EL (cell line): ENCODE measurements around the gene GTF2I.
A peak's percentile ranks its signal among the peaks of the same experiment; 100 is the strongest.
"Not testable (repeated sequence)": the region's sequence is repeated elsewhere in the genome, so short reads cannot be mapped to it uniquely, and the experiment has no call there.

Experiments used
- DNase-seq: peaks from one replicate; pipeline ENCODE4 v3.0.0-alpha.2; 2016

GTF2I gene

GRCh38 chr7:74656837-74657691 is 454 bp upstream of the GTF2I start:
- peak; percentile 97 for DNase-seq

DNA sequence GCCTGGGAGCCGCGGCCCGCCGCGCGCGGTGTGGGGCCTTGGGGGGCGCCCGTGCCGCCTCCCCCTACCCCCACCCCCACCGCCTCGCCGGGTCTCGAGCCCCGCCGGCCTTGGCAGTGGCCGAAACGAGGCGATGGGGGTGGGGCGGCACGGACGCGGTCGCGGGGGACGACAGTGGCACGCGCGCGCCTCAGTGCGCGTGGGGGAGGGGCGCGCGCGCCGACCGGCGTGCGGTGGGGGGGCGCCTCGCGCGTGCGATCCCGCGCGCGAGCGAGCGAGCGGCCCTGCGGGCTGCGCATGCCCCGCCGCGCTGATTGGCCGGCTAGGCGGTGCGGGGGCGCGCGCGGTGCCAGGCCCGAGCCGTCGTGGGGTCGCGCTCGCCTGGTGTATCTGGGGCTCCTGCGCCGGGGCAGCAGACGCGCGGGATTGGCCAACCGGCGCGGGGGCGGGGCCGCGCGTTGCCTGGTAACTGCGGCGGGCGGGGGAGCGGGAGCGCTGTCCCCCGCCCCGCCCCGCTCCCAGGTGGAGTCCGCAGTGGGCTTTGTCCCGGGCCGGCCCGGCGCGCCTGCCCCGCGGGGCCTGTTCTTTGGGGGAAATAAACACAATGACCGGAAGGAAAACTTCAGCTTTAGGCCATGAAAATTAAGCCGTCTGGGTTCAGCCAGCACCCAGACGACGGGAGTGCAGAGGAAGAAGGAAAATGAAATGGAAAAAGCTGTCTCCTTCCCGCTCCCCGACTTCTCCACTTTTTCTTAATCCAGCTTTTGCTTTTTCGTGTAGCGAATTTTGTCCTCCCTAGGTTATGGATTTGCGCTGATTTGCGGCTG is 873 bp downstream of the GTF2I start:
- peak; percentile 94 for DNase-seq

DNA sequence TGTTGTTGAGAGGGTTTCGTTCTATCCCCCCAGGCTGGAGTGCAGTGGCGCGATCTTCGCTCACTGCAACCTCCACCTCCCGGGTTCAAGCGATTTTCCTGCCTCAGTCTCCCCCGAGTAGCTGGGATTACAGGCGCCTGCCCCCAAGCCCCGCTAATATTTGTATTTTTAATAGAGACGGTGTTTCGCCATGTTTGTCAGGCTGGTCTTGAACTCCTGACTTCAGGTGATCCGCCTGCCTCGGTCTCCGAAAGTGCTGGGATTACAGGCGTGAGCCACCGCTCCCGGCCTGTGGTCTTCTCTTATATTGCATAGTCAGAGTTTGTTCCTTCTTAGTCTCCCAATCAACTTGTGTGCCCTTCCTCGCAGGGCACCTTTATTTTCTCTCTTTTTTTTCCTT is 2.7 kb downstream of the GTF2I start:
- not testable (repeated sequence) for DNase-seq

DNA sequence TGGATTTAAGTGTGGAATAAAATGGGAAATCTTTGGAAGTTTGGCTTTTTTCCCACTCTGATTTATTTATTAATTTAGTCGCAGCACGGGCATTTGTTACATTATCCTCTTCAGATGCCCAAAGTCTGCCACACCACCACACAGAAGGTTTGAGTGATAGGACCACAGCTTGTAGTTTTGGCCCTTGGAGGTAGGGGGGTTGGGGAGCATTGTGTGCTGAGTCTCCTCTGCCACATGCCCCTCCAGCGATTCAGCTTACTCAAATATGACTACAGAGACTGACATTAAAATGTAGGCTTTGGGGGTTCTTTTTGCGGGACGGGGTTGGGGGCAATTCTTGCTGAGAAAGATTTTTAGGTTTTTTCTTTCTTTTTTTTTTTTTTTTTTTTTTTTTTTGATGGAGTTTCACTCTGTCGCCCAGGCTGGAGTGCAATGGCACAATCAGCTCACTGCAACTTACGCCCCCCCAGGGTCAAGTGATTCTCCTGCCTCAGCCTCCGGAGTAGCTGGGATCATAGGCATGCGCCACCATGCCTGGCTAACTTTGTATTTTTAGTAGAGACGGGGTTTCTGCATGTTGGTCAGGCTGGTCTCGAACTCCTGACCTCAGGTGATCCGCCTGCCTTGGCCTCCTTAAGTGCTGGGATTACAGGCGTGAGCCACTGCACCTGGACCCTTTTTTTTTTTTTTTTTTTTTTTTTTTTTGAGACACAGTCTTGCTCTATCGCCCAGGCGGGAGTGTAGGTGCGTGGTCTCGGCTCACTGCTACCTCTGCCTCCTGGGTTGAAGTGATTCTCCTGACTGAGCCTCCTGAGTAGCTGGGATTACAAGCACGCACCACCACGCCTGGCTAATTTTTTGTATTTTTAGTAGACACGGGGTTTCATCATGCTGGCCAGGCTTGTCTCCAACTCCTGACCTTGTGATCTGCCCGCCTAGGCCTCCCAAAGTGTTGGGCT is 4.6 kb downstream of the GTF2I start:
- peak; percentile 32 for DNase-seq

DNA sequence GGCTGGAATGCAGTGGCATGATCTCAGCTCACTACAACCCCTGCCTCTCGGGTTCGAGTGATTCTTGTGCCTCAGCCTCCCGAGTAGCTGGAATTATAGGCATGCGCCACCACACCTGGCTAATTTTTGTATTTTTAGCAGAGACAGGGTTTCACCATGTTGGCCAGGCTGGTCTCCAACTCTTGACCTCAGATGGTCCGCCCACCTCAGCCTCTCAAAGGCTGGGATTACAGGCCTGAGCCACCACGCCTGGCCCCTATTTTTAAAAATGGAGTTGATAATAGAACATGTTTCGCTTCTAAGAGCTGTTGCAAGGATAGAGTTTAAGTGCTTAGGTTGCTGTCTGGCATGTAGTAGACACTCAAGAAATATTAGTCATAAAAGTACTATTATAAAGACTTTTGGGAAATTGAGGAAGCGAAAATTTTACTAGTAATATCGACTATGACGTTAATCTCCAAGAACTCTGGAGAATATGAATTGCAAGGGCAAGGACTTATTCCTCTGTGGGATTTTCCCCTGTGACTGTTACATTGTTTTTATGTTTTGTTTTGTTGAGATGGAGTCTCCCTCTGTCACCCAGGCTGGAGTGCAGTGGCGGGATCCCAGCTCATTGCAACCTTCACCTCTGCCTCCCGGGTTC is 7.9 kb downstream of the GTF2I start:
- no peak for DNase-seq

DNA sequence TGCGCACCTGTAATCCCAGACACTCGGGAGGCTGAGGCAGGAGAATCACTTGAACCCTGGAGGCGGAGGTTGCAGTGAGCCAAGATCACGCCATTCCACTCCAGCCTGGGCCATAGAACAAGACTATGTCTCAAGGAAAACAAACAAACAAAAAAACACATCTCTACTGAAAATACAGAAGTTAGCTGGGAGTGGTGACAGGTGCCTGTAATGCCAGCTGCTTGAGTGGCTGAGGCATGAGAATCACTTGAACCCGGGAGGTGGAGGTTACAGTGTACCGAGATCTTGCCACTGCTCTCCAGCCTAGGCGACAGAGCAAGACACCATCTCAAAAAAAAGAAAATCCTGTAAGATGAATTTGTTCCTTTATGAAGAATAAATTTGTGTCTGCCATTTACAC is 9.5 kb downstream of the GTF2I start:
- DNase-seq: not testable (repeated sequence)

DNA sequence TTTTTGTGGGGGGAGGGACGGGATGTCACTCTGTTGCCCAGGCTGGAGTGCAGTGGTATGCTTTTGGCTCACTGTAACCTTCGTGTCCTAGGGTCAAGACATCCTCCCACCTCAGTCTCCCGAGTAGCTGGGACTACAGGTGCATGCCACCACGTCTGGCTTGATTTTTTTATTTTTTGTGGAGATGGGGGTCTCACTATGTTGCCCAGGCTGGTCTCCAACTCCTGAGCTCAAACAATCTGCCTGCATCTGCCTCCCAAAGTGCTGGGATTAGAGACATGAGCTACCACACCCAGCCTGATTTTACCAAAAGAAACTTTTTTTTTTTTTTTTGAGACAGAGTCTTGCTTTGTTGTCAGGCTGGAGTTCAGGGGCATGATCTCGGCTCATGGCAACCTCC is 10.0 kb downstream of the GTF2I start:
- DNase-seq: not testable (repeated sequence)

- DNase-seq: no peak
Measured at GRCh38 chr7:74671602-74672001, 14.1 kb downstream of the GTF2I start.

GRCh38 chr7:74672343-74672915 is 14.9 kb downstream of the GTF2I start:
- no peak for DNase-seq

DNA sequence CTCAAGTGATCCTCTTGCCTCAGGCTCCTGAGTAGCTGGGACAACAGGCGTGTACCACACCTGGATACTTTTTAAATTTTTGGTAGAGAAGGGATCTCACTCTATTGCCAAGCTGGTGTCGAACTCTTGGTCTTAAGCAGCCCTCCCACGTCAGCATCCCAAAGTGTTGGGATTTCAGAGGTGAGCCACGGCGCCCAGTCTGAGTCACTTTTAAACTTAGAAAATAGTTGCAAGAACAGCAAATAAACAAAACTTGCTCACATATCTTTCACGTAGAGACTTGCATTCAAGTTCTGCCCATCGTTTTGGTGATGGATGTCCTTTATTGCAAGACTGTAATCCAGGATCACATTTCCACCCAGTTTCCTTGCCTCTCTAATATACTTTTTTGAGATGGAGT is 16.6 kb downstream of the GTF2I start:
- DNase-seq: no peak

- DNase-seq: no peak
Measured at GRCh38 chr7:74682829-74683228, 25.3 kb downstream of the GTF2I start.

DNA sequence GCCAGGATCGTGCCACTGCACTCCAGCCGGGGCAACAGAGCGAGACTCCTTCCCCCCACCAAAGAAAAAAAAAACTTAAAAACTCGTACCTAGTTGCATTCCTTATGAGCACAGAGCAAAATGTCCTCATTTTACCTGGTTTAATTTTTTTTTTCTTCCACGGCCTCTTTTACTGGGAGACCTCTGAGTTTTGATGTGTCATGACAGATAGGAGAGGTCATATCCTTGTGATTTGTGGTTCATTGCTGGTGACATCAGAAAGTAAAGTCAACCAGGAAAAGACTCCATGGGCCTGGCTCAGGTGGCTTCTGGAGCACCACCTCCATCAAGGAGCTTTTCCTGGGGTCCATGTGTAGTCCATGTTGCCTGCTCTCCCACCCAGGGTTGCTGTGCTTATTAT is 26.3 kb downstream of the GTF2I start:
- DNase-seq: no peak

DNA sequence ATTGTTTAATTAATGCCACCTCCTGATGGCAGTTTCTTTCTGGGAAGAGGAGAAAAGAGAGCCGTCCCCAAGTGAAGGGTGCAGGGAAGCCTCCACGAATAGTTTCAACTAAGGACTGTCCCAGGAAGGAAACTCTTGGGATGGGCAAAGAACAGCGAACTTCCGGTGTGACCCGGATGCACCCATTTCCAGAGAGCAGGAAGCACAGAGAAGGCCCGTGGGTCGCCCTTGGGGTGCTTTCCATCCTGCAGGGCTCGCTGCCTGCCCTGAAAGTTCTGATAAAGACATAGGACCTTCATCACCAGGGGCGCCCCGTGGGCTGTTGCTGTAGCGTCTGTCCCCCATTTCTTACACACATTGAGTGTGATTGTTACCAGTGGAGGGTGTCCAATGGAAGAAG is 27.0 kb downstream of the GTF2I start:
- DNase-seq: no peak

DNA sequence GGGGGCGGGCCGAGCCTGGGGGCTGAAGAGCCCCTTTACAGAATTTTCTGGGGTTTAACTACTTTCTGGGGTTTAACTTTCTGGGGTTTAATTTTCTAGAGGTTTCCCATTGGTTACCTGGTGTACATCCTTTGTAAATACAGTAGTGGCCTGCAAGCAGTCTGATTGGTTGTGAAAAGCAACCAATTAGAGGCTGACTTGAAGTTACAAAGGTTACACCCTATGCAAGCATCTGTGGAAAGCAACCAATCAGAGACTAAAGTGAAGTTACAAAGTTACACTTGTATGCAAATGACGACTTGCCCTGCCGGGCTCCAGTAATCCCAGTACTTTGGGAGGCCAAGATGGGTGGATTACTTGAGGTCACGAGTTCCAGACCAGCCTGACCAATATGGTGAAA is 27.4 kb downstream of the GTF2I start:
- DNase-seq: no peak

GRCh38 chr7:74690474-74690873 is 33.0 kb downstream of the GTF2I start:
- no peak for DNase-seq

GRCh38 chr7:74704419-74704818 is 46.9 kb downstream of the GTF2I start:
- DNase-seq: not testable (repeated sequence)

GRCh38 chr7:74707238-74707637 is 49.7 kb downstream of the GTF2I start:
- no peak for DNase-seq

- no peak for DNase-seq
Measured at GRCh38 chr7:74708569-74709275, 51.2 kb downstream of the GTF2I start.

- DNase-seq: no peak
Measured at GRCh38 chr7:74709880-74710671, 52.6 kb downstream of the GTF2I start.

DNA sequence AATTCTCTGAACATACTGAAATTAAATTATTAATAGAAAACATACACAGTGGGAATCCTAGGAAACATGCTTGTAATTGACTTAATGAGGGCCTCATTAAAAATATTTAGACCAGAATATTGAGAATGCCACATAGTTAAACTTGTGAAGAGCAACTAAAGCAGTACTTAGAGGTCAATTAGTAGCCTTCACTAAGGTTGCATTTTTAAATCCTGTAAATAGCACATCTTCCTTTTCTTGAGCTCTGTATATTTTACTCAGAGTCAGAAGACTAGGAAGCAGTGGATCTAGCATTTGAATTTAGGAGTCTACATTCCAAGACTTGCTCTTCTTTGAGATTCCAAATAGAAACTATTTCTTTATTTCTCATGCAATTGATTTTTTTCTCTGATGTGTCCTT is 56.0 kb downstream of the GTF2I start:
- DNase-seq: no peak
